Neural progenitor cell (in vitro differentiated cells): ENCODE measurements around the gene ZFP36L2.

Source experiments
- CTCF ChIP-seq: fragments of 200-600 bp; sonication (generic); IDR thresholded peaks from 2 replicates; pipeline ENCODE4 v1.5.1; 2017; ENCODE audit warnings: antibody characterized with exemption, mild to moderate bottlenecking
- EZH2 ChIP-seq: fragments of 200-600 bp; sonication (generic); IDR thresholded peaks from 2 replicates; pipeline ENCODE4 v1.6.1; 2017; ENCODE audit warnings: antibody characterized with exemption, mild to moderate bottlenecking, moderate library complexity
- EZH2phosphoT487 ChIP-seq: fragments of 200-600 bp; sonication (generic); IDR thresholded peaks from 2 replicates; pipeline ENCODE4 v1.6.1; 2017; ENCODE audit warnings: antibody characterized with exemption

- no peak for TF ChIP-seq CTCF
- TF ChIP-seq EZH2 = no peak
- no peak for TF ChIP-seq EZH2phosphoT487
These were observed 35.8 kb upstream of the ZFP36L2 start for GRCh38 chr2:43262239-43262638.
